Osteocyte (in vitro differentiated cells): Measurements from ENCODE around the gene FOXD4L6. TPM values are rescaled to one million over a fixed set of nuclear protein-coding genes. Genes with fewer than 3 reads are reported as not detected.
A peak's percentile ranks its signal among the peaks of the same experiment; 100 is the strongest.
"Not testable (repeated sequence)": the region's sequence is repeated elsewhere in the genome, so short reads cannot be mapped to it uniquely, and the experiment has no call there.

Experiments used
- DNase-seq: peaks from one replicate; pipeline ENCODE4 v3.0.0; 2021; ENCODE audit warnings: mixed read lengths; ENCODE audit not compliant: unreplicated experiment; ENCODE audit errors: extremely low spot score
- H3K27ac Mint-ChIP-seq: one replicate; pipeline ENCODE4 v1.8.0; 2021; ENCODE audit warnings: mild to moderate bottlenecking, mixed read lengths; ENCODE audit not compliant: unreplicated experiment
- H3K27me3 Mint-ChIP-seq: one replicate; pipeline ENCODE4 v1.8.0; 2021; ENCODE audit warnings: mixed read lengths; ENCODE audit not compliant: unreplicated experiment
- H3K36me3 Mint-ChIP-seq: one replicate; pipeline ENCODE4 v1.8.0; 2021; ENCODE audit warnings: mixed read lengths; ENCODE audit not compliant: unreplicated experiment
- H3K4me1 Mint-ChIP-seq: one replicate; pipeline ENCODE4 v1.8.0; 2021; ENCODE audit warnings: mixed read lengths; ENCODE audit not compliant: unreplicated experiment
- H3K4me3 Mint-ChIP-seq: one replicate; pipeline ENCODE4 v1.8.0; 2021; ENCODE audit warnings: mild to moderate bottlenecking, moderate library complexity, mixed read lengths; ENCODE audit not compliant: unreplicated experiment
- H3K9me3 Mint-ChIP-seq: one replicate; pipeline ENCODE4 v1.8.0; 2021; ENCODE audit warnings: mixed read lengths; ENCODE audit not compliant: unreplicated experiment
- long read RNA-seq: library from polyadenylated mRNA; unstranded; transcript quantifications from one replicate; pipeline ENCODE4 v2.0.0, GENCODE V29; 2021
- total RNA-seq: library from RNA; stranded (reverse); gene quantifications from 2 replicates; pipeline ENCODE4 v1.2.1, GENCODE V29; 2021

FOXD4L6 gene
- not detected in 2 replicates for total RNA-seq
- long read RNA-seq = 0 reads

- H3K27ac Mint-ChIP-seq, H3K27me3 Mint-ChIP-seq, H3K9me3 Mint-ChIP-seq, DNase-seq, H3K4me1 Mint-ChIP-seq, H3K36me3 Mint-ChIP-seq, H3K4me3 Mint-ChIP-seq: not testable (repeated sequence)
Measured at GRCh38 chr9:41128581-41128980, at the start of gene FOXD4L6. Gene FOXD4L6 (minus strand): TSS chr9:41128681. CDS start chr9:41128383, 298 bp downstream.

GRCh38 chr9:41174994-41175393 is 46.5 kb upstream of the FOXD4L6 start:
- H3K27me3 Mint-ChIP-seq, H3K9me3 Mint-ChIP-seq, H3K27ac Mint-ChIP-seq, H3K4me3 Mint-ChIP-seq, H3K36me3 Mint-ChIP-seq, DNase-seq, H3K4me1 Mint-ChIP-seq: not testable (repeated sequence)

- not testable (repeated sequence) for H3K9me3 Mint-ChIP-seq, H3K27me3 Mint-ChIP-seq, H3K4me1 Mint-ChIP-seq, DNase-seq, H3K36me3 Mint-ChIP-seq, H3K27ac Mint-ChIP-seq, H3K4me3 Mint-ChIP-seq
Measured at GRCh38 chr9:41150116-41150515, 21.6 kb upstream of the FOXD4L6 start.

- not testable (repeated sequence) for H3K4me1 Mint-ChIP-seq, H3K4me3 Mint-ChIP-seq, H3K36me3 Mint-ChIP-seq, H3K27me3 Mint-ChIP-seq, H3K9me3 Mint-ChIP-seq, DNase-seq, H3K27ac Mint-ChIP-seq
Measured at GRCh38 chr9:41141878-41142277, 13.4 kb upstream of the FOXD4L6 start.

GRCh38 chr9:41126746-41127446 is 1.6 kb downstream of the FOXD4L6 start:
- not testable (repeated sequence) for DNase-seq, H3K4me1 Mint-ChIP-seq

GRCh38 chr9:41125936-41126335 is 2.5 kb downstream of the FOXD4L6 start:
- not testable (repeated sequence) for H3K27me3 Mint-ChIP-seq, H3K27ac Mint-ChIP-seq, DNase-seq, H3K9me3 Mint-ChIP-seq, H3K4me1 Mint-ChIP-seq, H3K4me3 Mint-ChIP-seq, H3K36me3 Mint-ChIP-seq

More at GRCh38 chr9:41126746-41127446, 1.6 kb downstream of the FOXD4L6 start:
- not testable (repeated sequence) for H3K4me3 Mint-ChIP-seq, H3K27me3 Mint-ChIP-seq, H3K9me3 Mint-ChIP-seq, H3K36me3 Mint-ChIP-seq, H3K27ac Mint-ChIP-seq

GRCh38 chr9:41125109-41125658 is 3.3 kb downstream of the FOXD4L6 start:
- not testable (repeated sequence) for H3K27ac Mint-ChIP-seq, H3K36me3 Mint-ChIP-seq, H3K27me3 Mint-ChIP-seq, H3K4me3 Mint-ChIP-seq, DNase-seq, H3K9me3 Mint-ChIP-seq, H3K4me1 Mint-ChIP-seq

- not testable (repeated sequence) for H3K4me1 Mint-ChIP-seq
Measured at GRCh38 chr9:41124250-41125108, 4.0 kb downstream of the FOXD4L6 start.

GRCh38 chr9:41123812-41124211 is 4.7 kb downstream of the FOXD4L6 start:
- H3K27ac Mint-ChIP-seq, H3K4me1 Mint-ChIP-seq, H3K36me3 Mint-ChIP-seq, H3K4me3 Mint-ChIP-seq, H3K27me3 Mint-ChIP-seq, DNase-seq, H3K9me3 Mint-ChIP-seq: not testable (repeated sequence)

More at GRCh38 chr9:41124250-41125108, 4.0 kb downstream of the FOXD4L6 start:
- H3K9me3 Mint-ChIP-seq, H3K27ac Mint-ChIP-seq, H3K4me3 Mint-ChIP-seq, H3K36me3 Mint-ChIP-seq, H3K27me3 Mint-ChIP-seq: not testable (repeated sequence)
- DNase-seq = peak; percentile 77

- H3K4me1 Mint-ChIP-seq, H3K27me3 Mint-ChIP-seq, DNase-seq, H3K36me3 Mint-ChIP-seq, H3K27ac Mint-ChIP-seq, H3K4me3 Mint-ChIP-seq, H3K9me3 Mint-ChIP-seq: not testable (repeated sequence)
Measured at GRCh38 chr9:41123396-41123795, 5.1 kb downstream of the FOXD4L6 start.

- H3K9me3 Mint-ChIP-seq, H3K27ac Mint-ChIP-seq, DNase-seq, H3K4me1 Mint-ChIP-seq, H3K36me3 Mint-ChIP-seq, H3K4me3 Mint-ChIP-seq, H3K27me3 Mint-ChIP-seq: not testable (repeated sequence)
Measured at GRCh38 chr9:41120696-41121095, 7.8 kb downstream of the FOXD4L6 start.

- not testable (repeated sequence) for DNase-seq, H3K9me3 Mint-ChIP-seq, H3K27me3 Mint-ChIP-seq, H3K36me3 Mint-ChIP-seq, H3K27ac Mint-ChIP-seq, H3K4me3 Mint-ChIP-seq, H3K4me1 Mint-ChIP-seq
Measured at GRCh38 chr9:41119719-41120118, 8.8 kb downstream of the FOXD4L6 start.
